Ishikawa (cell line): ENCODE measurements around the gene REPS2.

Experiments used
- CEBPB ChIP-seq: IDR thresholded peaks from 2 replicates; pipeline ENCODE4 v1.6.1; 2012
- CREB1 ChIP-seq: IDR thresholded peaks from 2 replicates; pipeline ENCODE4 v1.6.1; 2012; ENCODE audit warnings: low read depth
- EGR1 ChIP-seq: IDR thresholded peaks from 2 replicates; pipeline ENCODE4 v1.6.1; 2012
- EP300 ChIP-seq: IDR thresholded peaks from 2 replicates; pipeline ENCODE4 v1.6.1; 2012; ENCODE audit warnings: borderline replicate concordance
- FOXM1 ChIP-seq: IDR thresholded peaks from 2 replicates; pipeline ENCODE4 v1.6.1; 2012; ENCODE audit warnings: low read depth, borderline replicate concordance
- NFIC ChIP-seq: IDR thresholded peaks from 2 replicates; pipeline ENCODE4 v1.6.1; 2012
- RAD21 ChIP-seq: IDR thresholded peaks from 2 replicates; pipeline ENCODE4 v1.6.1; 2012; ENCODE audit warnings: low read depth
- TAF1 ChIP-seq: IDR thresholded peaks from 2 replicates; pipeline ENCODE4 v1.6.1; 2012; ENCODE audit warnings: low read depth, mild to moderate bottlenecking
- TCF12 ChIP-seq: IDR thresholded peaks from 2 replicates; pipeline ENCODE4 v1.6.1; 2012; ENCODE audit warnings: low read depth
- TEAD4 ChIP-seq: IDR thresholded peaks from 2 replicates; pipeline ENCODE4 v1.6.1; 2012
- USF1 ChIP-seq: IDR thresholded peaks from 2 replicates; pipeline ENCODE4 v1.6.1; 2012
- YY1 ChIP-seq: IDR thresholded peaks from 2 replicates; pipeline ENCODE4 v1.6.1; 2012; ENCODE audit warnings: low read depth
- ZBTB7A ChIP-seq: IDR thresholded peaks from 2 replicates; pipeline ENCODE4 v1.6.1; 2012; ENCODE audit warnings: low read depth
- TF ChIP-seq, protein P1 (sequence below): IDR thresholded peaks from 2 replicates; pipeline ENCODE4 v1.6.1; 2012; ENCODE audit warnings: low read depth, mild to moderate bottlenecking
- TF ChIP-seq, protein P2 (sequence below): IDR thresholded peaks from 2 replicates; pipeline ENCODE4 v1.6.1; 2012

REPS2 gene

DNA sequence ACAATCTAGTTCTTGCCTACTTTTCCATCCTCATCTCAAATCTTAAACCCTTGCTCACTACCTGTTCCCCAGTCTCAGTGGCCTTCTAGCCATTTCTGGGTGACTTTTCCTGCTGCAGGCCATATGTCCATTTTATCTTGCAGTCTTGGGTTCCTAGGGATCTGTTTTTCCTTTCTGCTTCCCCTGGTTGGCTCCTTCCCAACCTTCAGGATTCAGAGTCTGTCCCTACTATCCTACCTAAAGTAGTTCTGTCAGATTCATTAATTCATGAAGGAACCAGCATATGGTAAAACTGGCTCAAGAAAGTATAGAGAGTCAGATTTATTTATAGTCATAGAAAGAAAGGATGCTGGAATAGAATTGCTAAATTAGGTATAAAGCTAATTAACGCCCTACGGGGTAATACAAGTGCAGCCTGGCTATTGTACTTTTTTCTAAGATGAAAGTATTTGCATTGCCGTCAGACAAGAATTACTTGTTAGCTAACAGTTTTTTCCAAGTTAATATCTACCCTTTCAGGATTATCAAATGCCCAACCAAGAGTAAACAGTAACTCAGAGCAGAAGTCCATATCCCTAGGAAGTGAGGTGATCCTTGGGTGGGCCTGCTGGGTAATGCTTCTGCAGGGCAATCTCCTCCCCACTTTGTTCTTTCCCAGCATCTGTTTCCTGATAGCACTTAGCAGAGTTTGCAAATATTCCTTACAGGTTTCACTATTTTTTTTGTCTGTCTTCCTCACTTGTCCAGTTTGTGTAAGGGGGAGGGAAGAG, 63.6 kb downstream of the REPS2 start:
- TF ChIP-seq, protein P1, sequence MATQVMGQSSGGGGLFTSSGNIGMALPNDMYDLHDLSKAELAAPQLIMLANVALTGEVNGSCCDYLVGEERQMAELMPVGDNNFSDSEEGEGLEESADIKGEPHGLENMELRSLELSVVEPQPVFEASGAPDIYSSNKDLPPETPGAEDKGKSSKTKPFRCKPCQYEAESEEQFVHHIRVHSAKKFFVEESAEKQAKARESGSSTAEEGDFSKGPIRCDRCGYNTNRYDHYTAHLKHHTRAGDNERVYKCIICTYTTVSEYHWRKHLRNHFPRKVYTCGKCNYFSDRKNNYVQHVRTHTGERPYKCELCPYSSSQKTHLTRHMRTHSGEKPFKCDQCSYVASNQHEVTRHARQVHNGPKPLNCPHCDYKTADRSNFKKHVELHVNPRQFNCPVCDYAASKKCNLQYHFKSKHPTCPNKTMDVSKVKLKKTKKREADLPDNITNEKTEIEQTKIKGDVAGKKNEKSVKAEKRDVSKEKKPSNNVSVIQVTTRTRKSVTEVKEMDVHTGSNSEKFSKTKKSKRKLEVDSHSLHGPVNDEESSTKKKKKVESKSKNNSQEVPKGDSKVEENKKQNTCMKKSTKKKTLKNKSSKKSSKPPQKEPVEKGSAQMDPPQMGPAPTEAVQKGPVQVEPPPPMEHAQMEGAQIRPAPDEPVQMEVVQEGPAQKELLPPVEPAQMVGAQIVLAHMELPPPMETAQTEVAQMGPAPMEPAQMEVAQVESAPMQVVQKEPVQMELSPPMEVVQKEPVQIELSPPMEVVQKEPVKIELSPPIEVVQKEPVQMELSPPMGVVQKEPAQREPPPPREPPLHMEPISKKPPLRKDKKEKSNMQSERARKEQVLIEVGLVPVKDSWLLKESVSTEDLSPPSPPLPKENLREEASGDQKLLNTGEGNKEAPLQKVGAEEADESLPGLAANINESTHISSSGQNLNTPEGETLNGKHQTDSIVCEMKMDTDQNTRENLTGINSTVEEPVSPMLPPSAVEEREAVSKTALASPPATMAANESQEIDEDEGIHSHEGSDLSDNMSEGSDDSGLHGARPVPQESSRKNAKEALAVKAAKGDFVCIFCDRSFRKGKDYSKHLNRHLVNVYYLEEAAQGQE, result no peak
- no peak for TF ChIP-seq FOXM1
- TF ChIP-seq TEAD4, result no peak
- no peak for TF ChIP-seq ZBTB7A
- TF ChIP-seq TCF12, result no peak
- TF ChIP-seq NFIC, result no peak
- TF ChIP-seq EGR1, result no peak
- no peak for TF ChIP-seq RAD21
- no peak for TF ChIP-seq EP300
- no peak for TF ChIP-seq CREB1
- no peak for TF ChIP-seq TAF1
- no peak for TF ChIP-seq CEBPB
- TF ChIP-seq, protein P2, sequence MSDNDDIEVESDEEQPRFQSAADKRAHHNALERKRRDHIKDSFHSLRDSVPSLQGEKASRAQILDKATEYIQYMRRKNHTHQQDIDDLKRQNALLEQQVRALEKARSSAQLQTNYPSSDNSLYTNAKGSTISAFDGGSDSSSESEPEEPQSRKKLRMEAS, result no peak
- TF ChIP-seq USF1, result no peak
- no peak for TF ChIP-seq YY1

- TF ChIP-seq, protein P1, result no peak
- no peak for TF ChIP-seq EGR1
- no peak for TF ChIP-seq TCF12
- no peak for TF ChIP-seq CEBPB
- no peak for TF ChIP-seq CREB1
- no peak for TF ChIP-seq FOXM1
- TF ChIP-seq YY1, result no peak
- TF ChIP-seq USF1, result no peak
- TF ChIP-seq TEAD4, result no peak
- TF ChIP-seq, protein P2, result no peak
- TF ChIP-seq ZBTB7A, result no peak
- TF ChIP-seq RAD21, result no peak
- TF ChIP-seq EP300, result no peak
- no peak for TF ChIP-seq NFIC
These were observed 66.0 kb downstream of the REPS2 start for GRCh38 chrX:17012465-17012864.

- TF ChIP-seq USF1, result no peak
These were observed 67.8 kb downstream of the REPS2 start for GRCh38 chrX:17014216-17014615.

DNA sequence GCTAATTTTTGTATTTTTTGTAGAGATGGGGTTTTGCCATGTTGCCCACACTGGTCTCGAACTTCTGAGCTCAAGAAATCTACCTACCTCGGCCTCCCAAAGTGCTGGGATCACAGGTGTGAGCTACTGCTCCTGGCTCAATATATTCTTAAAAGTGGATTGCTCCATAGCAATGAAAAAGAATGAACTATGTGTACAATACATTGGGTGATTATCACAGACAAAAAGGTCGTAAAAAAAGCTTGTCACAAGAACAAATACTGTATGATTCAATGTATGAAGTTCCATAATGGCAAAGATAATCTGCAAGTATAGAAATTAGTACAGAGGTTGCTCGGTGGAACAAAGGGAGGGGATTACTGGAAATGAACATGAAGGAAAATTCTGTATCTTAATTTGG, 70.7 kb downstream of the REPS2 start:
- TF ChIP-seq TAF1 (no peak), ZBTB7A (no peak), NFIC (no peak), EP300 (no peak), USF1 (no peak), RAD21 (no peak), EGR1 (no peak), CREB1 (no peak), TCF12 (no peak), FOXM1 (no peak)
- TF ChIP-seq, protein P1, result no peak
- TF ChIP-seq, protein P2, result no peak
